Measurements from ENCODE around the gene SDK1.

SDK1 gene

GRCh38 chr7:4166340-4166739 lies 865.3 kb downstream of the SDK1 start:
- TF ChIP-seq EZH2 (IDR thresholded peaks at IDR 0.05; ENCODE audit: borderline replicate concordance, low read depth, low read length, severe bottlenecking) (no peak), CTCF (IDR thresholded peaks at IDR 0.05; ENCODE audit: borderline replicate concordance, extremely low read depth, low read length, poor library complexity, severe bottlenecking) (no peak)
- H3K4me1 ChIP-seq (ENCODE audit: insufficient read depth, low read length), result no peaks in the 10 kb centered on the region
- no peak overlapping the region for H2AFZ ChIP-seq (ENCODE audit: low read depth, low read length)
- no peak overlapping the region for H3K27ac ChIP-seq (ENCODE audit: low read length)
- no peaks in the 10 kb centered on the region for H3K79me2 ChIP-seq (ENCODE audit: insufficient read depth, low read length)
- H3K4me3 ChIP-seq (ENCODE audit: low read depth in 1 of 2, low read length in 2 of 2), result no peak overlapping the region
- H4K20me1 ChIP-seq (ENCODE audit: insufficient read depth, low read length), result no peaks in the 10 kb centered on the region
- H3K9ac ChIP-seq (ENCODE audit: low read depth, low read length), result no peak overlapping the region
- no peak overlapping the region for H3K4me2 ChIP-seq (ENCODE audit: insufficient read depth, low read length)
- H3K9me3 ChIP-seq (ENCODE audit: insufficient read depth, low read length, severe bottlenecking), result no peaks in the 10 kb centered on the region
- H3K27me3 ChIP-seq (ENCODE audit: insufficient read depth, low read length, poor library complexity), result peaks cover 3% of the 10 kb centered on the region
- DNase-seq (no peak), ATAC-seq (ENCODE audit: insufficient read depth, low read depth) (no peak)
- H3K36me3 ChIP-seq (ENCODE audit: insufficient read depth, low read length), result no peaks in the 10 kb centered on the region

GRCh38 chr7:4166807-4167206 lies 865.8 kb downstream of the SDK1 start:
- H4K20me1 ChIP-seq (ENCODE audit: insufficient read depth, low read length), result no peaks in the 10 kb centered on the region
- no peak for ATAC-seq (ENCODE audit: insufficient read depth, low read depth)
- no peaks in the 10 kb centered on the region for H3K9me3 ChIP-seq (ENCODE audit: insufficient read depth, low read length, severe bottlenecking)
- TF ChIP-seq CTCF (IDR thresholded peaks at IDR 0.05; ENCODE audit: borderline replicate concordance, extremely low read depth, low read length, poor library complexity, severe bottlenecking), result no peak
- no peak for TF ChIP-seq EZH2 (IDR thresholded peaks at IDR 0.05; ENCODE audit: borderline replicate concordance, low read depth, low read length, severe bottlenecking)
- H3K4me1 ChIP-seq (ENCODE audit: insufficient read depth, low read length), result no peaks in the 10 kb centered on the region
- peaks cover 3% of the 10 kb centered on the region for H3K27me3 ChIP-seq (ENCODE audit: insufficient read depth, low read length, poor library complexity)
- no peak overlapping the region for H3K9ac ChIP-seq (ENCODE audit: low read depth, low read length)
- H3K79me2 ChIP-seq (ENCODE audit: insufficient read depth, low read length), result no peaks in the 10 kb centered on the region
- no peak overlapping the region for H3K4me3 ChIP-seq (ENCODE audit: low read depth in 1 of 2, low read length in 2 of 2)
- no peaks in the 10 kb centered on the region for H3K36me3 ChIP-seq (ENCODE audit: insufficient read depth, low read length)
- no peak overlapping the region for H3K4me2 ChIP-seq (ENCODE audit: insufficient read depth, low read length)
- no peak overlapping the region for H2AFZ ChIP-seq (ENCODE audit: low read depth, low read length)
- DNase-seq, result no peak
- no peak overlapping the region for H3K27ac ChIP-seq (ENCODE audit: low read length)

DNA sequence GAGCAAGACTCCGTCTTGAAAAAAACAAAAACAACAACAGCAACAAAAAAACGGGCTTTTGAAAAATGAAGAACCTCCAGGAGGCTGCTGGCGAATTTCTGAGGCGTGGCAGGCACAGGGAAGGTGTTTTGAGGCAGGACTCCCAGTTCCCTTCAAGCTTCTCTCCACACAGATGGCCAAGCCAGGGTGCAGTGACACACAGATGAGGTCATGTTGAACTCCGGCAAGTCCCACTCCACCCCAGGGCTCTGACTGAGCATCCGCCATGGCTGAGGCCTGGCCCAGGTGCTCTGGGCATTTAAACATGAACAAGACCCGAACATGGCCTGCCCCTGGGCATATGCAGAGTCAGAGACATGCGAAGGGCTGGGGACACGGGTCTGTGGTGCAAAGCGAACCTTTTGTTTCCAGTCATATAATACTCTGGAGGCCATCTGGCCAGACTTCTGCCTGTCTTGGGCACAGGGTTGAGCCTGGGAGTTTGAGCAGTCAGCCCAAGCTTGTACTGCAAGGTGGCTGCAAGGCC lies 866.4 kb downstream of the SDK1 start:
- Histone ChIP-seq H2AFZ (ENCODE audit: low read depth, low read length) (no peak overlapping the region), H4K20me1 (ENCODE audit: insufficient read depth, low read length) (no peaks in the 10 kb centered on the region), H3K9ac (ENCODE audit: low read depth, low read length) (no peak overlapping the region), H3K9me3 (ENCODE audit: insufficient read depth, low read length, severe bottlenecking) (no peaks in the 10 kb centered on the region), H3K4me2 (ENCODE audit: insufficient read depth, low read length) (no peak overlapping the region), H3K27me3 (ENCODE audit: insufficient read depth, low read length, poor library complexity) (peaks cover 3% of the 10 kb centered on the region), H3K4me3 (ENCODE audit: low read depth in 1 of 2, low read length in 2 of 2) (no peak overlapping the region), H3K27ac (ENCODE audit: low read length) (no peak overlapping the region), H3K4me1 (ENCODE audit: insufficient read depth, low read length) (no peaks in the 10 kb centered on the region), H3K36me3 (ENCODE audit: insufficient read depth, low read length) (no peaks in the 10 kb centered on the region), H3K79me2 (ENCODE audit: insufficient read depth, low read length) (no peaks in the 10 kb centered on the region)
- no peak for DNase-seq
- ATAC-seq (ENCODE audit: insufficient read depth, low read depth), result no peak
- TF ChIP-seq EZH2 (IDR thresholded peaks at IDR 0.05; ENCODE audit: borderline replicate concordance, low read depth, low read length, severe bottlenecking), result no peak

GRCh38 chr7:4168041-4168440 lies 867.0 kb downstream of the SDK1 start:
- DNase-seq (no peak), ATAC-seq (ENCODE audit: insufficient read depth, low read depth) (no peak)
- no peaks in the 10 kb centered on the region for H3K4me1 ChIP-seq (ENCODE audit: insufficient read depth, low read length)
- no peaks in the 10 kb centered on the region for H3K9me3 ChIP-seq (ENCODE audit: insufficient read depth, low read length, severe bottlenecking)
- TF ChIP-seq CTCF (IDR thresholded peaks at IDR 0.05; ENCODE audit: borderline replicate concordance, extremely low read depth, low read length, poor library complexity, severe bottlenecking) (no peak), EZH2 (IDR thresholded peaks at IDR 0.05; ENCODE audit: borderline replicate concordance, low read depth, low read length, severe bottlenecking) (no peak)
- no peak overlapping the region for H3K4me3 ChIP-seq (ENCODE audit: low read depth in 1 of 2, low read length in 2 of 2)
- H3K9ac ChIP-seq (ENCODE audit: low read depth, low read length), result no peak overlapping the region
- H3K36me3 ChIP-seq (ENCODE audit: insufficient read depth, low read length), result no peaks in the 10 kb centered on the region
- no peak overlapping the region for H3K27ac ChIP-seq (ENCODE audit: low read length)
- H4K20me1 ChIP-seq (ENCODE audit: insufficient read depth, low read length), result no peaks in the 10 kb centered on the region
- peaks cover 3% of the 10 kb centered on the region for H3K27me3 ChIP-seq (ENCODE audit: insufficient read depth, low read length, poor library complexity)
- H2AFZ ChIP-seq (ENCODE audit: low read depth, low read length), result no peak overlapping the region
- H3K4me2 ChIP-seq (ENCODE audit: insufficient read depth, low read length), result no peak overlapping the region
- H3K79me2 ChIP-seq (ENCODE audit: insufficient read depth, low read length), result no peaks in the 10 kb centered on the region
